Measurements from ENCODE around the gene SLC1A3.

The SLC1A3 gene

DNA sequence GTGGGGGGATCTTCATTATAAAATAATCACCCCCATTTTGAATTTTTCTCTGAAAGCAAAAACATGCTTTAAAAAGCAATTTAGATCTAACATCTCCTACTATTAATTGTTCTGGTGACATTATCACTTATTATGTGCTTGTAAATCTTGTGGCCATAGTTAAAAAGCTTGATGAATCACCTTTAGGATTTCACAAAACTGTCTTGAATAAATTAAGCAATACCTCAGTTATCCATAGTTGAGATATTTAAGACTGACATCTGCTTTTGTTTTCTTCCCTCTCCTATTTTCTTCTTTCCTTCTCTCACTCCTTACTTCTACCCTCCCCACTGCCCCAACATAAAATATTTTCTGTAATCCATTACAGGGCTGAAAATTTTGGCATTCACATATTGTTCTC lies 84.8 kb downstream of the SLC1A3 start:
- H3K27me3 ChIP-seq (replicated peaks) = no peaks in the 10 kb centered on the region
- no peak for DNase-seq
- in situ Hi-C loops (cut with HindIII; ENCODE audit: low pct_ligation_motif_present, low sequenced_read_pairs) = no loop called here
- TF ChIP-seq CTCF (IDR thresholded peaks at IDR 0.05; ENCODE audit: low read depth, low read length, missing control alignments) = no peak
- H3K36me3 ChIP-seq (replicated peaks) = no peaks in the 10 kb centered on the region
- no peak overlapping the region for H3K27ac ChIP-seq
- no peak overlapping the region for H3K4me3 ChIP-seq (ENCODE audit: low read depth, low read length)

GRCh38 chr5:36691696-36692371 lies 85.4 kb downstream of the SLC1A3 start:
- no peak for DNase-seq
- in situ Hi-C loops (cut with HindIII; ENCODE audit: low pct_ligation_motif_present, low sequenced_read_pairs) = no loop called here
- no peaks in the 10 kb centered on the region for H3K27me3 ChIP-seq (replicated peaks)
- H3K4me3 ChIP-seq (ENCODE audit: low read depth, low read length) = no peak overlapping the region
- no peak overlapping the region for H3K27ac ChIP-seq
- TF ChIP-seq CTCF (IDR thresholded peaks at IDR 0.05; ENCODE audit: low read depth, low read length, missing control alignments) = no peak
- H3K36me3 ChIP-seq (replicated peaks) = no peaks in the 10 kb centered on the region

DNA sequence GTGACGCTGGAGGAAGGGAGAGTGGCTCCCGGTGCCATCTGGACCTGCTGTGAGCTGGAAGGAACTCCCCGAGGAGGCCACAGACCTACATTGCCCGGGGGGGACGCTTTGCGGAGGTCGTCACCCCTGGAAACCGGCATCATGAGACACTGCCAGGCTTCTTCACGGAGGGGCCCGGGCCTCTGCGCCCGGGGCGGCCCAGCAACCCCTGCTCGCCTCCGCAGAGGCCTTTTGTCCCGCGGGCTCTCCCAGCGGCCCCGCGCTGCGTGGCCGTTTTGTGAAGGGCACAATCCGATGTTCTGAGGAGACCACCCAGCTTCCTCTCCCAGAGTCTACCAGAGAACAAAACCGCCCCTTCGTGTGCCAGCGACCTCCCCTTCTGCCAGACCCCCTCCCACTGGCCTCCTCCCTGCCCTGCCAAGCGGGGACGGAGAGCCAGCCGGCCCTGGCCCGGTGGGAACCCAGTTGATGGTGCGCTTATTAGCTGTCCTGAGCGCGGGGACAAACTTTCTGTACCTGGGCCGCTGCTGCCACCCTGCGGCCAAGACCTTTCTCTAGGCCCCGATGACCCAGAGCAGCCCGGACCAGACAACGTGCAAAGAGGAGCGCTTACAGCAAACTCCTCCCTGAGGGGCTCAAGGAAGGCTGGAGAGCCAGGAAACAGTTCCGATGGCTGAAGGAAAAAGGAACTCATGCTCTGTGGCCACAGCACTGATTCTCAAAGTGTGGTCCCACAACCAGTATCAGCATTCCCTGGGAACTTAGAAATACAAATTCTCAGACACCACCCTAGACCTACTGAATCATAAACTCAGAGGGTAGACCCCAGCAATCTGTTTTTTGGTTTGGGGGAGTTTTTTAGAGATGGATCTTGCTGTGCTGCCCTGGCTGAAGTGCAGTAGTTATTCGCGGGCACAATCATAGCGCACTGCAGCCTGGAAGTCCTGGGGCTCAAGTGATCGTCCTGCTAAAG lies 86.7 kb downstream of the SLC1A3 start:
- Histone ChIP-seq H3K27ac (no peak overlapping the region), H3K27me3 (replicated peaks) (no peaks in the 10 kb centered on the region), H3K36me3 (replicated peaks) (no peaks in the 10 kb centered on the region), H3K4me3 (ENCODE audit: low read depth, low read length) (peak overlapping the region; percentile 49)
- peak; percentile 66 for DNase-seq
- TF ChIP-seq CTCF (IDR thresholded peaks at IDR 0.05; ENCODE audit: low read depth, low read length, missing control alignments) = peak; percentile 88
- in situ Hi-C loops (cut with HindIII; ENCODE audit: low pct_ligation_motif_present, low sequenced_read_pairs) = no loop called here

DNA sequence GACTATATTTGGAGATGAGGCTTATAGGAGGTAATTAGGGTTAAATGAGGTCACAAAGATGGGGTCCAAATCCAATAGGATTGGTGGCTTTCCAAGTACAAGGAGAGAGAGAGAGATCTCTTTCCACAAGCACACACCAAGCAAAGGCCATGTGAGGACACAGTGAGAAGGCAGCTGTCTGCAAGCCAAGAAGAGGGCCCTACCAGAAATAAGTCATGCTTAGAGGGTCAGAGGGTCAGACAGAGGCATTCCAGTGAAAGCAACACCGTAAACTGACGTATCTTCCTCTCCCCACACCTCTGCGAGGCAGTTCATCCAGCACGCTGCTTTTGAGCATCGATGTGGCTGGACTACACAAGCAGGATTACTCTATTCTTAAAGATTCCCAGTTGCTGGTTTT lies 87.9 kb downstream of the SLC1A3 start:
- no peak overlapping the region for H3K27ac ChIP-seq
- TF ChIP-seq CTCF (IDR thresholded peaks at IDR 0.05; ENCODE audit: low read depth, low read length, missing control alignments) = no peak
- no peak for DNase-seq
- in situ Hi-C loops (cut with HindIII; ENCODE audit: low pct_ligation_motif_present, low sequenced_read_pairs) = no loop called here
- H3K27me3 ChIP-seq (replicated peaks) = no peaks in the 10 kb centered on the region
- no peak overlapping the region for H3K4me3 ChIP-seq (ENCODE audit: low read depth, low read length)
- H3K36me3 ChIP-seq (replicated peaks) = no peaks in the 10 kb centered on the region

GRCh38 chr5:36696059-36696673 lies 89.8 kb downstream of the SLC1A3 start:
- in situ Hi-C loops (cut with HindIII; ENCODE audit: low pct_ligation_motif_present, low sequenced_read_pairs) = no loop called here
- Histone ChIP-seq H3K27me3 (replicated peaks) (peaks cover 1% of the 10 kb centered on the region), H3K36me3 (replicated peaks) (no peaks in the 10 kb centered on the region), H3K4me3 (ENCODE audit: low read depth, low read length) (no peak overlapping the region), H3K27ac (no peak overlapping the region)
- peak; percentile 61 for DNase-seq
- TF ChIP-seq CTCF (IDR thresholded peaks at IDR 0.05; ENCODE audit: low read depth, low read length, missing control alignments) = peak; percentile 92

All from brain microvascular endothelial cell (primary cell).